Skeletal muscle satellite cell (primary cell): Measurements from ENCODE around the gene PDE10A.

ENCODE experiments used
- H3K27me3 ChIP-seq: 2 replicates; pipeline ENCODE4 v1.7.0; 2013; ENCODE audit warnings: low read length; ENCODE audit not compliant: control insufficient read depth, insufficient read depth
- H3K36me3 ChIP-seq: 2 replicates; pipeline ENCODE4 v1.7.0; 2013; ENCODE audit warnings: mild to moderate bottlenecking, control low read depth, low read length; ENCODE audit not compliant: insufficient read depth
- H3K4me1 ChIP-seq: 2 replicates; pipeline ENCODE4 v1.7.0; 2013; ENCODE audit warnings: low read length; ENCODE audit not compliant: control insufficient read depth, insufficient read depth
- H3K4me2 ChIP-seq: 2 replicates; pipeline ENCODE4 v1.7.0; 2013; ENCODE audit warnings: mild to moderate bottlenecking, low read length
- H3K4me3 ChIP-seq: 2 replicates; pipeline ENCODE4 v1.7.0; 2013; ENCODE audit warnings: low read length
- H3K9ac ChIP-seq: 2 replicates; pipeline ENCODE4 v1.7.0; 2013; ENCODE audit warnings: mild to moderate bottlenecking, low read depth, low read length, moderate library complexity
- H3K9me3 ChIP-seq: replicated peaks from 2 replicates; pipeline ENCODE4 v1.7.0; 2013; ENCODE audit warnings: mild to moderate bottlenecking, control low read depth, low read length

The PDE10A gene

DNA sequence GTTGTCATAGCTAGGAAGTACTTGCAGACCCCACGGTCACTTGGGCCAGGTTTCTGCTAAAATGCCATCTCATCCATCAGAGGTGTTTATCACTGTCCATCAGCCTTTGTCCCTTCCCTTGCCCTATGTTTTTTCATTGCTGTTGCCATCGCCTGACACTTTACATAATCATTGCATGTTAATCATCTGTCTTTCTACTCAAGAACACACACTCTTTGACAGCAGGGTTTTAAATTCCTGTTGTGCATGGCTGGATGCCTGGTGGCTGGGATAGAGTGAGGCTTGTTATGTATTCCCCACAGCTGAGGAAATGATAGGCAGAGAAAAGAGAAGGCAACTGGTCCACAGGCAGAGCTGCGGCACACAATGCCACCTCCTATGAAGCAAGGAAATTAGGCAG lies 341.9 kb downstream of the PDE10A start:
- no peak overlapping the region for H3K9ac ChIP-seq

DNA sequence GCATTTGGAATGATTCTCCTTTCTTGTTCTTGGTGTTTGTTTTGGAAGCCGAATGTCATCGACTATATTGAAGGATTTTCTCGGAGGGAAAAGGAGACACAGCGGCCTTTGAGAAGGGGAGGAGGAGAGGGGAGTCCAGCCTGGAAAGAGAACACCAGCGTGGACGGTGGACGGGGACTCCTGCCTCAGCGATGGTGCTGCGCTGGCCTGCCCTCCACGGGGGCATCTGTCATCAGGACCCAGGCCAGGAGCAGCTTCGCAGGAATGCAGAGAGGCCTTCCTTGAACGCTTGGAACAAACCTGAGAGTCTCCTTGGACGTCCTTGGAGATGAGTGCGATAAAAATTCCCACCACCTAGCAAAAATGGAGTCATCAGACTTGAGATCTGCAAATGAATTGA lies 345.3 kb downstream of the PDE10A start:
- no peaks in the 10 kb centered on the region for H3K9me3 ChIP-seq
- no peaks in the 10 kb centered on the region for H3K36me3 ChIP-seq
- no peaks in the 10 kb centered on the region for H3K4me1 ChIP-seq
- no peak overlapping the region for H3K4me2 ChIP-seq
- H3K4me3 ChIP-seq = no peak overlapping the region
- no peaks in the 10 kb centered on the region for H3K27me3 ChIP-seq
- no peak overlapping the region for H3K9ac ChIP-seq

More for the DNA sequence above, 341.9 kb downstream of the PDE10A start:
- no peaks in the 10 kb centered on the region for H3K27me3 ChIP-seq
- no peak overlapping the region for H3K4me3 ChIP-seq
- H3K36me3 ChIP-seq = no peaks in the 10 kb centered on the region
- no peak overlapping the region for H3K4me2 ChIP-seq
- no peaks in the 10 kb centered on the region for H3K4me1 ChIP-seq
- H3K9me3 ChIP-seq = no peaks in the 10 kb centered on the region

DNA sequence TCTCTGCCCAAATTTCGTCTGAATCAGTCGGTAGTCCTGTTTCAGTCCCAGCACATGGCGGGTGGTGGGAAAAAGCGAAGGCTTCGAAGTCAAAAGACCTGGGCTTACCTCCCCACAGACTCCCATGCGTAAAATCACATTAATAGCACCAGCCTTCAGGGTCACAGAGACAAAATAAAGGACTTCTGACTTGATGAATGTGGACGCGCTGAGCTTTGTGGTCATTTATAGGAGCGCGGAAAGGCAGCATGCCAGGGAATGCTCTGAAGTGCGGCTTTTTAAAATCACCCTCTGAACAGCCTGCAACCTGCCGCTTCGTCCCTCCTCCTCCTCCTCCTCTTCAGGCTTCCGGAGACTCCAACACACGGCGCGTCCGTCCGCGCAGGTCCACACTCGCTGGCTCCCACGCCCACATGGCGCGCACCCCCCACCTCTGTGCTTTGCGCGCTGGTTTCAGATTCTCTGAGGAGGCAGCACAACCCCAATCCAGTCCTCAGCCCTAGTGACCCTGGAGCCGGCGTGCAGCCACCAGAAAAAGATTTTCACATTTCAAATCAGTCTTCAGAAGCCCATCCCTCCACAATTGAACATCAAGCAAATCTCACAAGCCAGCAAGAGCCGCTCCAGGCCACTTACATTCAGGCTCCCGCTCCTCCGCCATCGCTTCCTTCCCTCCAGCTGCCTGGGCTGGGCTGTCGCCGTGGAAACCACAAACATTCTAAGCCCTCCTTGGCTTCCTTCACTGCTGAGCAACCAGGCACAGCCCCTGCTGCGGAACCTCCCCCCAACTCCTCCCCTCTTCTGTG lies 353.9 kb downstream of the PDE10A start, which contains the start of gene C6orf118:
TSS of gene C6orf118 (minus strand) at position 680 of the 806 bp plus-strand sequence. CDS start at position 661, 19 bp downstream.
- no peaks in the 10 kb centered on the region for H3K9me3 ChIP-seq
- no peaks in the 10 kb centered on the region for H3K36me3 ChIP-seq
- no peaks in the 10 kb centered on the region for H3K4me1 ChIP-seq
- peak within 1 kb of the TSS; percentile 90 for H3K4me2 ChIP-seq
- no peaks in the 10 kb centered on the region for H3K27me3 ChIP-seq
- peak within 1 kb of the TSS; percentile 73 for H3K4me3 ChIP-seq
- H3K9ac ChIP-seq = peak within 1 kb of the TSS; percentile 18

DNA sequence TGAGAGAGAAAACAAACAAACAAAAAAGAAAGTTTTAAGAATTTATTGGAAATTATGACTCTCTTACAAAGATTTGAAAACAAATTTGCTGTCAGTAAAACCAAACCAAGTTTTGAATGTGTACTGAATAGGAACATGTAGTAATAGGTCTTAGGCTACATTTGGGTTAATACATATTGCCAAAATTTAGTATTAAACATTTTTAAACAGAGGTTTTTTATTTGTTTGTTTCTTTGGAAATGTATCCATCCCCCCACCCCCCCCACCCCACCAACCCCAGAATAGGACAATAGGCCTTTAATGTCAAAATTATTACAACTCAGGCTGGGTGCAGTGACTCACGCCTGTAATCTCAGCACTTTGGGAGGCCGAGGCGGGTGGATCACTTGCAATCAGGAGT lies 356.1 kb downstream of the PDE10A start:
- Histone ChIP-seq H3K4me1 (no peaks in the 10 kb centered on the region), H3K4me3 (no peak overlapping the region), H3K9ac (no peak overlapping the region), H3K27me3 (no peaks in the 10 kb centered on the region), H3K36me3 (no peaks in the 10 kb centered on the region), H3K4me2 (no peak overlapping the region), H3K9me3 (no peaks in the 10 kb centered on the region)

DNA sequence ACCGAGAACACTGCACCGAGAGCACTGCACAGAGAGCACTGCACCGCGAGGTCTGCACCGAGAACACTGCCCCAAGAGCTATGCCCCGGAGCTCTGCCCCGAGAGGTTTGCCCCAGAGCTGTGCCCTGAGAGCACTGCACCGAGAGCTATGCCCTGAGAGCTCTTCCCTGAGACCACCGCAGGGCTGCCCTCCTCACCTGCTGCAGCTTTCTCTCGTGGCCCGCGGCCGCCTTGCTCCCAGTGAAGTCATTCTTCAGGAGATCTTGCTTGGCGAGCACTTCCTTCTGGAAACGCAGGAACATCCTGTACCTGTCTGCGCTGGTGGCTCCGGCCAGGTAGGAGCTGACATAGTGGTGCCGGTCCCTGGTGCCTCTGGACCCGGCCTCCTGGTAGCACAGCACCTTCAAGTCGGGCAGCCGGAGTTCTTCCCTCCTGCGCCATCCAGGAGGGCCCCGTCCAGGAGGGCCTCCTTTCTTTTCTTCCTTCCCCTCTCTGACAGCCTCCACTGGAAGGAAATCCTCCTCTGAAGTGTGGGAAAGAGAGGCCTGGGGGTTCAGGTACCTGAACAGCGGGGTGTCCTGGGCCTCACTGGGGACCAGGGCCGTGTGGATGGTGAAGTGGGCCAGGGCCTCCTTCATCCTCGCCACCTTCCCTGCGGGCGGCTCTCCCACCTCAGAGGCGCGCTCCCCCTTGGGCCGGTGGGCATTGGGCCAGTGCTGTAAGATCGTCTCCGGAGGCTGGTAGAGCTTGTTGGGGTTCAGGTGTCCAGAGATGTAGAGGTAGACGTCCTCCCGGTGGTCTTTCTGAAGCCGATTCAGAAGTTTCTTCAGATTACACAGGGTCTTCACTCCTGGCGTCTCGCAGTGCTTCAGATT lies 361.4 kb downstream of the PDE10A start:
- Histone ChIP-seq H3K36me3 (no peaks in the 10 kb centered on the region), H3K9ac (no peak overlapping the region), H3K9me3 (no peaks in the 10 kb centered on the region), H3K4me3 (no peak overlapping the region), H3K4me2 (no peak overlapping the region), H3K27me3 (no peaks in the 10 kb centered on the region), H3K4me1 (no peaks in the 10 kb centered on the region)

DNA sequence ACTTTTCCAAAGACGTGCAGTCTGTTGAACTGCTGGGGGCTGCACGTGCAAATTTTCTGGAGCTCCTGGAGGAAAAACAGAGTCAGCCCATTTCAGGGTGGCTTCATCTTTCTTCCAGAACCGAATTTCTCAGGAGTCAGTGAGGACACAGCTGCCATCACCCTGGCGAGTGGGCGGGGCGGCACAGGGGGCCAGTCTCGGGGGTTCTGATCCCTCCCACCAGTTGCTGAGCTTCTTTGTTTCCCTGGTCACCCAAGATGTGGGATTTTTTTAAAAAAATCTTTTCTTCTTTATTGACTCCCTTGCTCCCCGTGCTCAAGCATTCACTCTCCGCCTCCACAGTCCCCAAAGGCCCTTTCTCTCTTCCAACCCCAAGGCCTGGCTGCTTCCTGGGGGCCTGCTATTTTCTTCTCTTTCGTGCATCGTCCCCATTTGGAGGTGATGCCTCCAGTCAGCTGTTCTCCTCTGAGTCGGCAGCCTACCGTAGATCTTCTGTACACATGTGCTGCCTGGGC lies 362.6 kb downstream of the PDE10A start:
- Histone ChIP-seq H3K9ac (no peak overlapping the region), H3K27me3 (no peaks in the 10 kb centered on the region), H3K4me2 (no peak overlapping the region), H3K4me1 (no peaks in the 10 kb centered on the region), H3K9me3 (no peaks in the 10 kb centered on the region), H3K4me3 (no peak overlapping the region), H3K36me3 (no peaks in the 10 kb centered on the region)

DNA sequence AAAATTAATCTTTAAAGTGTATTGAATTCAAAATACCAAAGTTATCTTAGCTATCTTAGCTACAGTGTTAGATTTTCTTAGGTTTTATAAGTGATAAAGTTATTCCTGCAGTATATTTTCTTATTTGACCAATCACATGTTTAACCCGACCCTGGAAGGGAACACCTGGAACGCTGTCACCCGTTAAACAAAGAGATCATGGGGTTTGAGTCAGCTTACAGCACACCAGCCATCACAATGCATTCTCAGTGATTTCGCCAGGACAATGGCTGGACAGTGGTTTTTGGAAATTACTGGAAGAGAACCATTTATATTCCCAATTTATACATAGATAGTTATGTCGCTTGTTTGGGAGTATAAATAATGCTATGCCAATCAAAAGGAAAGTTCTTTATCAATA lies 364.2 kb downstream of the PDE10A start:
- H3K36me3 ChIP-seq = no peaks in the 10 kb centered on the region
- H3K4me1 ChIP-seq = no peaks in the 10 kb centered on the region
- no peak overlapping the region for H3K4me2 ChIP-seq
- no peaks in the 10 kb centered on the region for H3K27me3 ChIP-seq
- no peaks in the 10 kb centered on the region for H3K9me3 ChIP-seq
- H3K4me3 ChIP-seq = no peak overlapping the region
- H3K9ac ChIP-seq = no peak overlapping the region

DNA sequence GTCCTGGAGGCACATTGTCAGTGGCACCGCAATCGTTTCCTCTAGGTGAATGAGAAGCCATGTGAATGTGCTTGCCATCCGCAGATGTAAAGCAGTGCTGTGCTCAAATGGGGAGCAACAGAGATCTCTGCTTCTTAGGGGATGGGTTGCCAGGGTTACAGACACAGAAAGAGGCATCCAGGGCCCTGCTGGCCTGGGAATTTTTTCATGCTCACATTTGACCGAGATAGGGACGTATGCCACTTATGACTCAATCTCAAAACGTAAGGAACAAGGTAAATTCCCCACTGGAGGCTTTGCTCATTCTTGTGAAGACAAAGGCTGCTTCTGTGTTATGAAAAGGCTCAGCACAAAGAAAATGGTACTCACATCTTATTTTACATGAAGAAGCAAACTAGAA lies 364.6 kb downstream of the PDE10A start:
- H3K9ac ChIP-seq = no peak overlapping the region
- H3K4me1 ChIP-seq = no peaks in the 10 kb centered on the region
- no peaks in the 10 kb centered on the region for H3K36me3 ChIP-seq
- H3K9me3 ChIP-seq = no peaks in the 10 kb centered on the region
- H3K4me2 ChIP-seq = no peak overlapping the region
- H3K4me3 ChIP-seq = no peak overlapping the region
- no peaks in the 10 kb centered on the region for H3K27me3 ChIP-seq

DNA sequence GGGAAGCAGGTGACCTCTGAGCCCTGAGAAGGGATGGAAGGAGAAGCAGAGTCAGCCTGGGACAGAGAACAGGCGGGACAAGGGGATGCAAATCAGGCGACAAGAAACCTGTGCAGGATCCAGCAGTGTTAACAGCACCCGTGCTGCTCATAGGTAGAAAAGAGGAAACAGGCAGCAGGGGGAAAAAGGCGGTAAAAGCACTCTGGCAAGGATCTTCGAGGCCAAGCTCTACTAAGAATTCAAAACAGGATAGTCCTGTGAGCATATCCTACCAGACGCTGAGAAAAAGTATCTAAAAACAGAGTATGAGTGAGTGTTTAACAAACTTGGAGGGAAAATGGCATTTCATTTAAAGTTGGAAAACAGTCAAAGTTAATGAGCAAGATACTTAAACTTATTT lies 370.4 kb downstream of the PDE10A start:
- Histone ChIP-seq H3K4me2 (no peak overlapping the region), H3K9me3 (no peaks in the 10 kb centered on the region), H3K9ac (no peak overlapping the region), H3K36me3 (no peaks in the 10 kb centered on the region), H3K4me3 (no peak overlapping the region), H3K4me1 (no peaks in the 10 kb centered on the region), H3K27me3 (no peaks in the 10 kb centered on the region)
